SW480 (cell line): ENCODE measurements around the gene PNPLA1.
A peak's percentile ranks its signal among the peaks of the same experiment; 100 is the strongest.

Experiments
- DNase-seq: peaks from one replicate; pipeline ENCODE4 v3.0.0-alpha.2; 2016; ENCODE audit warnings: low spot score

PNPLA1 gene, protein sequence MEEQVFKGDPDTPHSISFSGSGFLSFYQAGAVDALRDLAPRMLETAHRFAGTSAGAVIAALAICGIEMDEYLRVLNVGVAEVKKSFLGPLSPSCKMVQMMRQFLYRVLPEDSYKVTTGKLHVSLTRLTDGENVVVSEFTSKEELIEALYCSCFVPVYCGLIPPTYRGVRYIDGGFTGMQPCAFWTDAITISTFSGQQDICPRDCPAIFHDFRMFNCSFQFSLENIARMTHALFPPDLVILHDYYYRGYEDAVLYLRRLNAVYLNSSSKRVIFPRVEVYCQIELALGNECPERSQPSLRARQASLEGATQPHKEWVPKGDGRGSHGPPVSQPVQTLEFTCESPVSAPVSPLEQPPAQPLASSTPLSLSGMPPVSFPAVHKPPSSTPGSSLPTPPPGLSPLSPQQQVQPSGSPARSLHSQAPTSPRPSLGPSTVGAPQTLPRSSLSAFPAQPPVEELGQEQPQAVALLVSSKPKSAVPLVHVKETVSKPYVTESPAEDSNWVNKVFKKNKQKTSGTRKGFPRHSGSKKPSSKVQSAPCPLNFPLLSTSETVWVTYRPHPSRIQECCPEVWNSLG

DNA sequence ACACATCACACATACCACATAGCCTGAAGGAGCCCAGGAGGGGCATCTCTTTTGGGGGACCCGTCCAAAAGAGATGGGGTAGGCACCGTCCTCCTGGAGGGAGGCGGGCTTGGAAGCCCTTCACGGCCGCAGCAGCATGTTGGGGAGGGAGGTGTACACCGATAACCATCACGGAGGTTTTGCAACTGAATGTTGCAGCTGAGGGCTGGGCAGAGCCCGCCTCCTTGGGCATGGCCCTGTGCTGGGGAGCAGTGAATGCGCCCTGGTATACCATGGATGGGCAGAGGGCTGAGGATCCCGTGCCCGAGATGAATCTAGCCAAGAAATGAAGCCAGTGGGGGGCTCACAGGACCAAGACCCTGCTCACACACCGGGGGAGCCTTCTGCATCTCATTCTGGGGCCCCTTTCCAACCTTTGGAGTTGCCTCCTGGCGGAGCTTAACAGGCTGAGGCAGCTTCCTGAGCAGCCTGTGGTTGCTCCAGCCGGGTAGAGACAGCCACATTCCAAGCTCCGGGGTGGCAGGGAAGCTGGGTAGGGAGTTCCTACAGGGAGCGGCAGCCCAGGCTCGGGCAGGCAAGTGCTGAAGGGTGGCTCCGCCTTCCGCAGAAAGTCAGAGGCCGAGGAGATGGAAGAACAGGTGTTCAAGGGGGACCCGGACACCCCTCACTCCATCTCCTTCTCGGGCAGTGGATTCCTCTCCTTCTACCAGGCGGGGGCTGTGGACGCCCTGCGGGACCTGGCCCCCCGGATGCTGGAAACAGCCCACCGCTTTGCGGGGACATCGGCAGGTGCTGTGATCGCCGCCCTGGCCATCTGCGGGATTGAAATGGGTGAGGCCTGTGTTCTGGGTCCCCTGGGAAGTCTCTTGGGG lies at the start of gene PNPLA1:
PNPLA1 (plus strand) TSS at position 227 of the 872 bp plus-strand sequence; CDS start at position 627, 400 bp downstream.
- DNase-seq = no peak

DNA sequence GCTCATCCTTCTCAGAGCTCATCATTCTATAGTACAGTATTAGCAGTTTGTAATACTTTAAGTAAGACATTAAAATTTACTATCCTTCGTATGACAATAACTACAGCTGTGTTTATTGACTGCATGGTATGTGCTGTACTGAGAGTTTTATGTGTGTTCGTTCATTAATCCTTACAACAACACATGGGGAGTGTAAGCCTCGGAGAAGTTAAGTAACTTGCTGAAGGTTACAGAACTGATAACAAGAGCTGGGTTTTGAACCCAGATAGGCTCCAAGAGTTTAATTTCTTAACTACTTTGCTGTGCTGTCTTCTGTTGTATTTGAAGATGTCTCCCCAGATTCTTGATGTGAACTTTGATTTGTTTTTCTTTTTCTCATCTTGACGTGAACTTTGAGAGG lies 49.6 kb upstream of the PNPLA1 start:
- DNase-seq = no peak

DNA sequence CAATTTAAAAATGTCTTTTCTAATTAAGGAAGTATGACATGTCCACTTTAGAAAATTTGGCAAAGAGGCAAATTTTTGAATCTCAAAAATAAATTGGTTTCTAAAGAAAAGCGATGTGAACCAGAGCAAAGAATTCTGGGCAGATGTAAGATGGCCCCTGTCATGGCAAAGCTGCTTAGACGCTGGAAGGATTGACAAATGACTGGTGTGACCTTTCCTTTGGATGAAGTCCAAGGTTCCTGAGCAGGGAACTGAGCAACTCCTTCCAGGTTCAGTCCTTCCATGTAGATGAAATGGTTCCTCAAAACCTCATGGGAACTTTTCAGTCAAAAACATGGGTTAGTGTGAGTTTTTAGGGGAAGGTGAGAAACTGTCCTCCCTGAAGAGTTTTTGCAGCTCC lies 48.2 kb upstream of the PNPLA1 start:
- DNase-seq = no peak

DNA sequence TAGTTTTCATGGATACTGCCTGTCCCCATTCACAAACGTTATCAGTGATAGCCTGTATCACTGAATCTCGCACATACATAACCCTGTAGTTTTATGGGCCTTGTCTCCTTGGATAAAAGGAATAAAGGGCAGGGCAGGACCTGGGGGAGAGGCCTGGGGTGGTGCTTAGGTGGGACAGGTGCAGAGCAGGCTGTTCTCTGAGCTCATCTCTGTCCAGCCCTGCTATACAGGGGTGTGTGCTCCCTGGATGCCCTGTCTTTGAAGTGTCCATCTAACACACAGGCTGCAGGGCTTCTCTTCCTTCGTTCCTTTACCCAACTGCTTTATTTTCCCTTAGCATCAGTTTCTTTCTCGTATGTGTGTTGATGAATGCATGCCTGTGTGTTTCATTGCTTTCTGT lies 46.9 kb upstream of the PNPLA1 start:
- no peak for DNase-seq

DNA sequence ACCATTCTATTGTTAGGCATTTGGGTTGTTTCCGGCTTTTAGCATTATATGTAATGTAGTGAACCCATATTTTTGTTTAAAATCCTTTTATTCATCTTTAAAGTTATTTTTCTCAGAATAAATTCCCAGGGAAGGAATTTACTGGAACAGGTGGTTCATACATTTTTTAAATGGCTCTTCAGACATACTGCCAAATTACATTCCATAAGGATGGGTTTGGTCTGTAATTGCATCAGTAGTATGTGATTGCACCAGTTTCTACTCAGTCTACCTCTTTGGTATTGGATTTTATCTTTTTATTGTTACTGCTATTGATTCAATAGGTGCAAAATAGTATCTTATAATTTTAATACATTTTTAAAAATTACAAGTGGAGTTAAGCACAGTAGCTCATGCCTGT lies 46.2 kb upstream of the PNPLA1 start:
- DNase-seq = no peak

DNA sequence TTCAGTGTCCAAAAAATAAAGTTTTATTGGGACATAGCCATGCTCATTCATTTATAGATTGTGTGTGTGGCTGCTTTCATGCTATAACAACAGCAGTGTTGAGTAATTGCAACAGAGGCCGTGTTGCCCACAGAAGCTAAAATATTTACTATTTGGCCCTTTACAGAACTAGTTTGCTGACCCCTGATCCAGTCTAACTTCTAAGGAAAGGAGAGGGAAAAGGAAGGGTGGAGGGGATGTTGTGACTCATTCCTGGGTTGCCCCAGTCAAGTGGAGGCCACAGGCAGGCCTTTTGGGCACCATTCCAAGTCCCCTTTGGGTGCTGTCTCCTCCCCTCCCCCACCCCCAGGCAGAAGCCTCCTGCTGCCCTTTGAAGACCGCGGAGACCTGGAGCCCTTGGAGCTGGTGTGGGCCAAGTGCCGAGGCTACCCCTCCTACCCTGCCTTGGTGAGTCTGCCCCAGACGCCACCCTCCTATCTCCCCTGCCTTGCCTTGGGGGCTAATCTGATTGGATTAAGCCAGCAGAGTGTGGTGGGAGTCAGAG lies 44.9 kb upstream of the PNPLA1 start:
- DNase-seq = no peak

DNA sequence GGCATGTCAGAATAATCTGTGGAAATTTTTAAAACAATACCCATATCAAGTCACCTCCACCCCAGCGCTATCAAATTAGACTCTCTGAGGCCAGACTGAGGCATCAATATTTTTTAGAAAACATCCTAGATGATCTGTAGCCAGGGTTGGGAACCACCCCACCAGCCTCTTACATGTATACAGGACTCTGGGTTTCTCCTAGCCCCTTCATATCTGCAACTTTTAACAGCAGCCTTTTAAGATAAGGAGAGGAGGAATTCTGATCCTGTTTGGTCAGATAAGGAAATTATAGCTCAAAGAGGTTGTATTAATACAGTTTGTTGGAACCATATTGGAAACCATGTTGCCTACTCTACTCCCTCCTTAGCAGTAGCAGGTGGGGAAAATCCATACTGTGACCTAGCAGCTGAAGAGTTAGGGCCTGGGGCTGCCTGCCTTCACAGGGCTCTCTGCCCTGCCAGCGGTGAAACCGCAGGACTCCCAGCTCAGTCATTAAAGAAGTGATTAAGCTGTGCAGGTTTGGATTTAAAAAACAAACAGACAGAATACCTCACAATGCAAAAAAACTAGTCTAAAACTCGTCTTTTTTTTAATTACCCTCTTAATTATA lies 43.3 kb upstream of the PNPLA1 start:
- no peak for DNase-seq

DNA sequence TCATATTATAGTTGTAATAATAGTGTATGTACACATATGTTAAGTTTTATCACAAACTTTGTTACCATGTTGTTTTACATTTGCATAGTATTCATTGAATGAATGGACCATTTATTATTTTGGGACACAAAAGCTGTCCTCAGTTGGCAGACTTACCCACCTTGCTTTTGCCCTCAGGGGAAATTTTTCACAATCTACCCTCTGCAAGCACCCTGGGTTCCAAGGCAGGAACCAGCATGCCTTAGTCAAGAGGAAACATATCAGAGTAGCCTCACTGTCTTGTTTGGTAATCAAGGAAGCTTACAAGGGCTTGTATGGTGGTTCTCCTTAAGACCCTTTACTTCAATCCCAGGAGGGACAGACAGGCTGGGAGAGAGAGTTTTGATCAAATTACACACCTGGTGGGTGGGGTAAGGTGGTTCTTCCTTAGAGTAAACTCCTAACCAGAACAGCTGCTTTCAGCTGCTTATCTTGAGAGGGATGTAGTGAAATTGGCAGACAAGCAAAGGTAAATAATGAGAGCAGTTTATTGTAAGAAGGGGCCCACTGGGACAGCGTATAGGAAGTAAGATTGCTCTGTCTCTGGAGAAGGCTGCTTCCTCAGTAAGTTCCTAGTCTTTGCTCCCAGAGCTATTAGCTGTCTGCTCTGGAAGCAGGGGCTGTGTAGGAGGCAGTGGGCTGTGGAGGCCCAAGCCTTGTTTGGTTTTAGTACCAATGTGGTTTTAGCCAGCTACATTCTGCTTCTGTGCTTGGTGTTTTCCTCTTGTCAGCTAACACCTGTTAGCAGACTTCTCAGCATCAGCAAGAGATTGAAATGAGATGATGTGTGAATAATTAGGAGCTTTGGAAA lies 42.3 kb upstream of the PNPLA1 start:
- no peak for DNase-seq

DNA sequence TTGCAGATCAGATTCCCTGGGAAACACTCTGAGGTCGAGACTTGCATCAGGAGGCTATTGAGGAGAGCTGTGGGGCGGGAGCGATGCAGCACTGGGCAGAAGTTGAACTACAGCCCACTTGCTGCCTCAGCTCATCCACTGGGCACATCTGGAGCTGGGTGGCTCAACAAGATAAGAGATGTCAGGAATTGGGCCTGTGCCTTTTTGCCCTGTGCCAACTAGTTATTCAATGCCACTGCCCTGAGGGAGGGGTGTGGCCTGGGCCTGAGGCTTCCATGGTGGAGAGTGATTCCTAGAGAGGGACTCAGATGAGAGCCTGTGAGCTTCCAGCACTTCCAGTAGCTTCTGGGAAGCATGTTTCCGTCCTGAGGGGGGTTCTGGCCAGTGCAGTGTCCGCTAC lies 40.6 kb upstream of the PNPLA1 start:
- DNase-seq = no peak

DNA sequence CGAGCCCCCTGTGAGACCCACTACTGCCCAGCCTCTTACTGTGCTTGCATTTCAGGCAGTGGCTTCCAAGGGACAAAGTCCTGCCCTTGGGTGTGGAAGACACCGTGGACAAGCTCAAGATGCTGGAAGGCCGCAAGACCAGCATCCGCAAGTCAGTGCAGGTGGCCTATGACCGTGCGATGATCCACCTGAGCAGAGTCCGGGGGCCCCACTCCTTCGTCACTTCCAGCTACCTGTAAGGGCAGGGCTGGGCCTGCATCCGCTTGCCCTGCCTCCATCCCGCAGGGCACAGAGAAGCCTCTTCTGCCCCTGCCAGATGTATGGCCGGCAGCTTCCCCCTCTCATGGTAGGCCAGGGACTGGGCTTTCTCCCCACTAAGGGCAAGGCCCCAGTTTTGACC lies 39.5 kb upstream of the PNPLA1 start:
- no peak for DNase-seq

DNA sequence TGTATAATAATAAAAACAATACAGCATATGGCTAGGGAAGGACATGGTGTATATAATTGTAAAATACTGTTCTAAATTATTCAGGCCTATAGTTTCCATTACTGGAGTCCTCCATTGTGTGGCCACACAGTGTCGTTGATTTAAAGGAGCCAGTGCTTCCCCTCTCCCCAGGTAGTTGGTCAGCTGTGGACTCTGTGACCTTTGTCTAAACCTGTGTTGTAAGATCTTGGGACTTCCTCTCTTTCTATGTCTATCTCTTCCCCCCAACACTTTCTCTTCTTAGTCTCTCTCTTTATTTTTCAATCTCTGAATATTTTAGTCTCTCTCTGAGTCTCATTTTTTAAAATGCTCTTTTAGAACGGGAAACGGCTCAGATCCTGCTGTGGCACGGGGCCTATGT lies 37.7 kb upstream of the PNPLA1 start:
- DNase-seq = no peak

DNA sequence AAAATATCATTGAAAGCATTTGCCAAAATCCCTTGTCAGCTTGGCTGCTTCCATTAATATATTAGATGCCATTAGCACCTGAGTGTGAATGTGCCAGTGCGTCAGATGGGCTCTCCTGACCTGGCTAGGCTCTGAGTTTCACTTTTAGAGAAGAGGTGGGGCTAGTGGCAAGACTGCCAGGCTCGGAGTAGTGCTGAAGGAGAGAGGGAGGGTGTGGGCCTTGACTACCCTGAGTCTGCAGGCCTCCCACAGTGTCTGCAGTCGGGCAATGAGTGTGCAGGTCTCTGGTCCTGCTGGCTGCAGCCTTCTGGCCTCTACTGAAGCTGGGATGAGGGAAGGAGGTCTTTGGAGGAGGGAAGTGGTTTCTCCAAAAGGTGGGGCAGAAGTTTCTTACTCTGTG lies 34.6 kb upstream of the PNPLA1 start:
- no peak for DNase-seq

DNA sequence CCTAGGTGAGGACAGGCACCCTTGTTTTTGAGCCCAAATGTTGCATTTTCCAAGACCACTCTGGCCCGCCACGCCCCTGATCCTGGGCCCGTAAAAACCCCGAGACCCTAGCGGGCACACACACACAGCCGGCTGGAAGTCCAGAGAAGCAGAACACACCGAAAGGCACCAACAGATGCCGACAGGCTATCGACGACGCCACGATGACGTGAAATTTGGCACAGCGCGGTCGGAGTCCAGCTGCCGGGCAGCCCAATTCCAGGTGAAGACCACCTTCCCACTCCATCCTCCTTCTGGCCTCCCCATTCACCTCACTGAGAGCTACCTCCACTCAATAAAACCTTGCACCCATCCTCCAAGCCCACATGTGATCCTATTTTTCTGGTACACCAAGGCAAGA lies 34.0 kb upstream of the PNPLA1 start:
- no peak for DNase-seq

DNA sequence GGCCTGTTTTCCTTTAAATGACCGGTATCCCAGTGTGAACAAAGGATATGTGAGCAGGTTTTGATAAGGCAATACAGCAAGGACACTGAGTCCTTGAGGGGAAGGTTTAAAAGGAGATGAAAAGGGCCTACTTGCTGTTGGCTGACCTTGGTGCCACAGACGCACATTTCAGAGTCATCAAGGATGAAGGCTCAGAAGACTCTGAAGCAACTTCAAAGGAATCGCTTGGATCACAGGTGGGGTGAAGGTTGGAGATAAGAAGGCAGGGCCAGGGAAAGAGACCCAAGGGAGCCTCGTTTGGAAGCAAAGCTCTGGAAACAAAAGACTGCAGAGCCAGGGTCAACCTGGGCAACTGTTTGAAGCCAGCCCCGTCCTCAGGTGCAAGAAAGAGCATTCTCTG lies 30.1 kb upstream of the PNPLA1 start:
- DNase-seq = no peak

DNA sequence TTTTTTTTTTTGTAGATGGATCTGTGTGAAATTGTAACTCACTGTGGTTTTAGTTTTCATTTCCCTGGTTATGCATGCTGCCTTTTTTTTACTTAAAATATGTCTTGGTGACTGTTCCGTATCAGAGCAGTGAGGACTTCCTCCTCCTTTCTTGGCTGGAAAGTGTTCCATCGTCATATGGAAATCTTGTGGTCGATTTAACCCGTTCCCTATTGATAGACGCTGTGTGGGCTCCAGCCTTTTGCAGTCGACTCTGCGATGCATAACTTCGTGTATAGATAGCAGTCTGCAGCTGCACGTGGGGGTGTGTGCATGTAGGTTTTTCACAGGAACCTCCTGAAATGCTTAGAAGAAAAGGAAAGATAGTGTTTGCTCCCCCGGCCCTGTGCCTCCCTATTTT lies 28.1 kb upstream of the PNPLA1 start:
- DNase-seq = no peak

DNA sequence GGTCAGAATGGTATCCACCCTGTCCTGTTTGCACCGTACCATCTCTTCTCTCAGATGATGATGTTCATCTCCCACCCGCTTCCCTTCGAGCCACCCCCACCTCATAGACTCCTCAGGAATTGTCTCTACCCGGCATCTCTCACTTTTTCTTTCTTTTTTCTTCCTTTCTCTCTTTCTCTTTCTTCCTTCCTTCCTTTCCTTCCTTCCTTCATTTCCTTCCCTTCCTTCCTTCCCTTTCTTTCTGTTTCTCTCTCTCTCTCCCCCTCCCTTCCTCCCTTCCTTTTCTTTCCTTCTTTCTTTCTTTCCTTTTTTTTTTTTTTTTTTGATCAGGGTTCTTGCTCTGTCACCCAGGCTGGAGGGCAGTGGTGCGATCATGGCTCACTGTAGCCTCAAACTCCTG lies 27.7 kb upstream of the PNPLA1 start:
- no peak for DNase-seq

DNA sequence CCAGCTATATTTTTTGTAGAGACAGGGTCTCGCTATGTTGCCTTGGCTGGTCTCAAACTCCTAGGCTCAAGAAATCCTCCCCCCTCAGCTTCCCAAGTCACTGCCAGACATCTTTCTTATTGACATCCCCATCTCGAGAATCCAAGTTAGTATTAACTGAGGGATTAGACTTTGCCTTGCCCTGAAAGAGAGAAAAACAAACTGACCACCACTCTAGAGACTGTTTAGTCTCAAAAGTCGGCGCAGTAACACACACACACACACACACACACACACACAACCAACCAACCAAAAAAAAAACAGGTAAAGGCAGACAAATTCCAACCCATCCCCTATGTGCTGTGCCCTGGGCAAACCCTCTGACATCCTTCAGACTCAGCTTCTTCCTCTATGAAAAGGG lies 27.2 kb upstream of the PNPLA1 start:
- DNase-seq = no peak

DNA sequence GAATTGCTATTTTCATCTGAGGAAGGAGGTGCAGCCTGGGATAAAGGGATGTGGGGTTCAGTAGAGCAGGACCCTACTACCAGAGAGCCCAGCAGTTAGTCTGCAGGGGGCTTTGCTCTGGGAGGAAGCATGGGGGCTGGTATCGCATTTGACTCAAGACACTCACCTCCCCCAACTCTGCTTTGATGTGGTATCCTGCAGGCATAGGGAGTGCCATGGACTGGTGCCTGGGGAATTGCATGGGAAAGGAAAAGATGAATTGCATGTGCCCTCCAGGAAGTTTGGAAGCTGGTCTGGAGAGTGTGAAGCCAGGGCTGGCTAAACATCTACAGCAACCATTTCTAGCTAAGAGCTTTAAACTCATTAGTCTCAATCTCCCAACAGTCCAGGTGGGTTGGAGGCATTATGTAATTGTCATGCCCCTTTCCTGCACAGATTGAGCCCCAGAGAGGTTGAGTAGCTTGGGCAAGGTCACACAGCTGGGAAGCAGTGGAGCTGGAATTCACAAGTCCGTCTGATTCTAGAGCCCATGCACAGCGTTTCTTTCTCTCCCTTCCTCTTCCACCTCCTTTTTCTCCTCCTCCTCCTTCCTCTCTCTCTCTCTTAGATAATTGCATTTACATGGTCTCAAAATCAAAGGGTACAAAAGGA lies 26.2 kb upstream of the PNPLA1 start:
- DNase-seq = peak; percentile 23

DNA sequence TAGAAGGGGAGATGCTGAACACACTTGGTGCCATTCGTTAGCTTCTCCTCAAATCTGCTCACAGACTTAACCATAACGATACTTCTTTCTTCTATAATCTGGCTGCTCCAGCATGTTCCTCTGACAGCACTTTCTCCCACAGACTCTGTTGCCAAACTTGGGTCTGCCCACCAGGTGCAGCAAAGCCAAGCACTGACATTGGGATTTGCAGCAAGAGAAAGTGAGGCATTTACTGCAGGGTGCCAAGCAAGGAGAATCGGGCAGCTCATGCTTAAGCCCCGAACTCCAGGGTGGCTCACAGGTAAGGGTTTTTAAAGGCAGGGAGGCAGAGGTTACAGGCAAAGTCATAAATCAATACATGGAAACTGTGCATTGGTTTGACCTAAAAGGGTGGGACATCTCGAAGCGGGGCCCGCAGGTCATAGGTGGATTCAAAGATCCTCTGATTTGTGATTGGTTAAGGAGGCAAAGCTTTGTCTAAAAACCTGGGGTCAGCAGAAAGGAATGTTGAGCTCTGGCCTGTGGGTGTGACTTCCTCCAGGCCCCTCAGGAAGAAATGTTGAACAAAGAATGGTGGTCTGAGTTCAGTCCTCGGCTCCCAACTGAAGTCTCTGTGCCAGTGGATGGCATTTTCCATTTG lies 25.1 kb upstream of the PNPLA1 start:
- peak; percentile 45 for DNase-seq

DNA sequence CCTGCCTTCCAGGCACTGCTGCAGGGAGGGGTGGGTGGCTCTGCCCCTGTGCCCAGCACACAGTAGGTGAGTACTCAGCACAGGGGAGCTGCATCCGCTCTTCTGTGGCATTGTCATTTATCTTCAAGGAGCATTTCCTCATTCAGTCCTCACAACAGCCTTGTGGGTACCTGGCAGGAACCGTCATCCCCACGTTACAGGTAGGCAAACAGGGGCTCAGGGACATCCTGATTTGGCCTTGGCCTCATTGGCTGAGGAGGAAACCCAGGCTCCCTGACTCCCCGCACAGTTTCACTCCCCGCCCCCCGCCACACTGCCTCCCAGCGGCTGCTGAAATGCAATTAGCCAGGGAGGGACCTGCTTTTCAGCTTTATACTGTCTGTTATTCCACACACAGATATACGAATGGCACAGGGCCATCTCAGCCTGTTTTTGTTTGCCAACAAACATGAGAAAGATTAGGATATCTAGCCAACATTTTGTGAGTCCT lies 24.2 kb upstream of the PNPLA1 start:
- no peak for DNase-seq
